ENCODE measurements around the gene MTR. TPM values are rescaled to one million over a fixed set of nuclear protein-coding genes. Genes with fewer than 3 reads are reported as not detected.

The MTR gene
- total RNA-seq, 1 donor from 2014 or later, result 35.8 TPM

GRCh38 chr1:236812334-236813030 is 17.4 kb downstream of the MTR start:
- DNase-seq (ENCODE audit: low read depth), result no peak
- Mint-ChIP-seq H3K4me1 (ENCODE audit: low read depth, unreplicated experiment) (no peaks in the 10 kb centered on the region), H3K9me3 (ENCODE audit: unreplicated experiment) (no peaks in the 10 kb centered on the region), H3K27ac (ENCODE audit: unreplicated experiment) (no peak overlapping the region), H3K4me3 (ENCODE audit: unreplicated experiment) (no peak overlapping the region), H3K36me3 (ENCODE audit: low read depth, unreplicated experiment) (peaks cover 7% of the 10 kb centered on the region), H3K27me3 (ENCODE audit: low read depth, unreplicated experiment) (no peaks in the 10 kb centered on the region)
- Histone ChIP-seq H3K79me2 (ENCODE audit: insufficient read depth, low read length) (peaks cover 4% of the 10 kb centered on the region), H3K4me1 (ENCODE audit: insufficient read depth, low read length) (no peaks in the 10 kb centered on the region), H4K20me1 (ENCODE audit: insufficient read depth, low read length) (no peaks in the 10 kb centered on the region), H3K9ac (ENCODE audit: low read length) (no peak overlapping the region), H3K27ac (ENCODE audit: low read depth, low read length) (no peak overlapping the region), H3K36me3 (ENCODE audit: insufficient read depth, low read length) (peaks cover 20% of the 10 kb centered on the region), H3K27me3 (ENCODE audit: insufficient read depth, low read length) (no peaks in the 10 kb centered on the region), H3K4me3 (ENCODE audit: insufficient read depth, low read depth, low read length) (no peak overlapping the region), H2AFZ (ENCODE audit: low read depth, low read length) (no peak overlapping the region), H3K9me3 (ENCODE audit: insufficient read depth, low read depth, low read length) (no peaks in the 10 kb centered on the region), H3K4me2 (ENCODE audit: low read length) (no peak overlapping the region)
- TF ChIP-seq EZH2 (IDR thresholded peaks at IDR 0.05; ENCODE audit: insufficient read depth, low read length) (no peak), CTCF (IDR thresholded peaks at IDR 0.05; ENCODE audit: insufficient read depth, low read depth, low read length) (no peak)
- no peak for FAIRE-seq

GRCh38 chr1:236815941-236816340 is 20.8 kb downstream of the MTR start:
- H3K36me3 ChIP-seq (ENCODE audit: insufficient read depth, low read length), result peaks cover 14% of the 10 kb centered on the region
- DNase-seq (ENCODE audit: low read depth) (no peak), FAIRE-seq (no peak)
- no peaks in the 10 kb centered on the region for H3K4me1 ChIP-seq (ENCODE audit: insufficient read depth, low read length)
- no peaks in the 10 kb centered on the region for H3K27me3 ChIP-seq (ENCODE audit: insufficient read depth, low read length)
- no peak overlapping the region for H3K4me2 ChIP-seq (ENCODE audit: low read length)
- no peak overlapping the region for H3K4me3 ChIP-seq (ENCODE audit: insufficient read depth, low read depth, low read length)
- Mint-ChIP-seq H3K27me3 (ENCODE audit: low read depth, unreplicated experiment) (no peaks in the 10 kb centered on the region), H3K27ac (ENCODE audit: unreplicated experiment) (no peak overlapping the region), H3K9me3 (ENCODE audit: unreplicated experiment) (no peaks in the 10 kb centered on the region), H3K4me1 (ENCODE audit: low read depth, unreplicated experiment) (no peaks in the 10 kb centered on the region), H3K4me3 (ENCODE audit: unreplicated experiment) (no peak overlapping the region), H3K36me3 (ENCODE audit: low read depth, unreplicated experiment) (peaks cover 11% of the 10 kb centered on the region)
- no peak overlapping the region for H3K27ac ChIP-seq (ENCODE audit: low read depth, low read length)
- TF ChIP-seq EZH2 (IDR thresholded peaks at IDR 0.05; ENCODE audit: insufficient read depth, low read length) (no peak), CTCF (IDR thresholded peaks at IDR 0.05; ENCODE audit: insufficient read depth, low read depth, low read length) (no peak)
- no peaks in the 10 kb centered on the region for H3K9me3 ChIP-seq (ENCODE audit: insufficient read depth, low read depth, low read length)
- no peak overlapping the region for H3K9ac ChIP-seq (ENCODE audit: low read length)
- H2AFZ ChIP-seq (ENCODE audit: low read depth, low read length), result no peak overlapping the region
- H3K79me2 ChIP-seq (ENCODE audit: insufficient read depth, low read length), result no peaks in the 10 kb centered on the region
- no peaks in the 10 kb centered on the region for H4K20me1 ChIP-seq (ENCODE audit: insufficient read depth, low read length)

GRCh38 chr1:236819856-236820255 is 24.8 kb downstream of the MTR start:
- H3K36me3 ChIP-seq (ENCODE audit: insufficient read depth, low read length), result peaks cover 12% of the 10 kb centered on the region

More at GRCh38 chr1:236819856-236820255, 24.8 kb downstream of the MTR start:
- DNase-seq (ENCODE audit: low read depth), result no peak
- Mint-ChIP-seq H3K4me1 (ENCODE audit: low read depth, unreplicated experiment) (no peaks in the 10 kb centered on the region), H3K9me3 (ENCODE audit: unreplicated experiment) (no peaks in the 10 kb centered on the region), H3K36me3 (ENCODE audit: low read depth, unreplicated experiment) (peaks cover 10% of the 10 kb centered on the region), H3K27me3 (ENCODE audit: low read depth, unreplicated experiment) (no peaks in the 10 kb centered on the region), H3K4me3 (ENCODE audit: unreplicated experiment) (no peak overlapping the region), H3K27ac (ENCODE audit: unreplicated experiment) (no peak overlapping the region)
- Histone ChIP-seq H3K27me3 (ENCODE audit: insufficient read depth, low read length) (no peaks in the 10 kb centered on the region), H3K79me2 (ENCODE audit: insufficient read depth, low read length) (no peaks in the 10 kb centered on the region), H4K20me1 (ENCODE audit: insufficient read depth, low read length) (no peaks in the 10 kb centered on the region), H3K4me3 (ENCODE audit: insufficient read depth, low read depth, low read length) (no peak overlapping the region), H3K9me3 (ENCODE audit: insufficient read depth, low read depth, low read length) (no peaks in the 10 kb centered on the region), H3K9ac (ENCODE audit: low read length) (no peak overlapping the region), H3K27ac (ENCODE audit: low read depth, low read length) (no peak overlapping the region), H3K4me1 (ENCODE audit: insufficient read depth, low read length) (no peaks in the 10 kb centered on the region), H2AFZ (ENCODE audit: low read depth, low read length) (no peak overlapping the region), H3K4me2 (ENCODE audit: low read length) (no peak overlapping the region)
- FAIRE-seq, result no peak
- TF ChIP-seq EZH2 (IDR thresholded peaks at IDR 0.05; ENCODE audit: insufficient read depth, low read length) (no peak), CTCF (IDR thresholded peaks at IDR 0.05; ENCODE audit: insufficient read depth, low read depth, low read length) (no peak)
